ENCODE results near the gene MEIOC. TPM values are rescaled to one million over a fixed set of nuclear protein-coding genes. Genes with fewer than 3 reads are reported as not detected.
"Not testable (repeated sequence)": the region's sequence is repeated elsewhere in the genome, so short reads cannot be mapped to it uniquely, and the experiment has no call there.

Gene MEIOC
- polyA plus RNA-seq (ENCODE audit: insufficient read length) = 1.9 TPM

DNA sequence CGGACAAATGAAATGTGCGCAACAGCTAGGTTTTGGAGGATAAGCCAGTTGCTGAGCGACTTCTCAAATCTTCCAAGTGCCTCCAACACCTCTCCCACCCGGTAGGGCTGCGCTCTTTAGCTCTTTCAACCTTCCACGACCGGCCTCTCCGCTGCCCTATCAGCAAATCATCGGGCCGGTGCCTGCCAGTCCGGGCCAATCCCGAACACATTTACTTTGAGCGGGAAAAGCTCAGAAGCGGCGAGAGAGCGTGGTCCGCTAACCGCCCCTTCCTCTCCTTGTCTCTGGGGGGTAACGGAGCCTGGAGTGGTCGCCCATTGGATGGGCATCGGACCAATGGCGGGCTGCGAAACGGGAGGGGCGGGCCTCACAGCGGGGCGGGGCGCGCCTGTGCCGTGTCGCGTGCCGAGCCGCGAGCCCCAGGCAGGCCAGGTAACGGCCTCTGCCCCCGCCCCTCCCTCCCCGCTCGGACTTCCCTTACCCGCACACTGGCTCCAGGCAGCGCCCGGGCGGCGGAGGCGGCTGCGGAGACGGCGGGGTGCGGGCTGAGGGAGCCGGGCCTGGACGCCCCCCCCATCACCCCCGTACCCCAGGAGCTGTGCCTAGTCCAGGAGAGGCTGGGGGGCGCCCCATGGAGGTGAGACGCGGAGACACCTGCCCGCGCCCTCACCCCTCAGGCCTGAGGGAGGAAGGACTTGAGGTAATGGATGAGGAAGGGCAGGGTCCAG, at the start of gene MEIOC:
MEIOC (plus strand) TSS at position 486 of the 728 bp plus-strand sequence; CDS start at position 632, 146 bp downstream.
- DNase-seq (ENCODE audit: low read depth) = no peak

DNA sequence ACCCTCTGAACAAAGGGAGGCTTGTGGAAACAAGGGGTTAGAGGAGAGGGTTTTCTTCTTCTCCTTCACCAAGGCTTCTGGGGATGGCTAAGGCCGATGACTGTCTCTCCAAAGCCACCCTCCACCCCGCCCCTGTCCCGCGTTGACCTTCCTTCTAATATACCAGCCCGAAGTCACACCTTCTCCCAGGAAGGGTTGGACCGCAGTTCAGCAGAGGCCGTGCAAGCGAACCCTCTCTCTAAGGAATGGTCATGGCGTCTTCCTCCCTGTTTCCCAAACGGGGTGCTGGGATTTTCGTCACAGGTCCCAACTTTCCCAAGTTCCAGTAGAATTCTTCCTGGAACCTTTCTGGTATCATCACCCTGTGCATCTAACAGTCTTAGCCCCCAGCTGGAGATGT, 49.6 kb upstream of the MEIOC start:
- DNase-seq (ENCODE audit: low read depth) = no peak

- no peak for DNase-seq (ENCODE audit: low read depth)
These were observed 48.2 kb upstream of the MEIOC start for GRCh38 chr17:44607836-44608690.

GRCh38 chr17:44608727-44609435, 47.4 kb upstream of the MEIOC start:
- no peak for DNase-seq (ENCODE audit: low read depth)

- DNase-seq (ENCODE audit: low read depth) = no peak
These were observed 45.9 kb upstream of the MEIOC start for GRCh38 chr17:44610331-44610730.

GRCh38 chr17:44610871-44611270, 45.4 kb upstream of the MEIOC start:
- no peak for DNase-seq (ENCODE audit: low read depth)

GRCh38 chr17:44614862-44615261, 41.4 kb upstream of the MEIOC start:
- DNase-seq (ENCODE audit: low read depth) = no peak

DNA sequence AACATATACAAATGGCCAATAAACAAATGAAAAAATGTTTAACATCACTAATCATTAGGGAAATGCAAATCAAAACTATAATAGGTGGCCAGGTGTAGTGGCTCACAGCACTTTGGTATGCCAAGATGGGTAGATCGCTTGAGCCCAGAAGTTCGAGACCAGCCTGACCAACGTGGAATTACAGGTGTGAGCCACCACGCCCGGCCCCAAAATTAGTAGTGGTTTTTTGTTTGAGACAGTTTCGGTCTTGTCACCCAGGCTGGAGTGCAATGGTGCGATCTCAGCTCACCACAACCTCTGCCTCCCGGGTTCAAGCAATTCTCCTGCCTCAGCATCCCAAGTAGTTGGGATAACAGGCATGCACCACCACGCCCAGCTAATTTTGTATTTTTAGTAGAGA, 37.6 kb upstream of the MEIOC start:
- not testable (repeated sequence) for DNase-seq (ENCODE audit: low read depth)

DNA sequence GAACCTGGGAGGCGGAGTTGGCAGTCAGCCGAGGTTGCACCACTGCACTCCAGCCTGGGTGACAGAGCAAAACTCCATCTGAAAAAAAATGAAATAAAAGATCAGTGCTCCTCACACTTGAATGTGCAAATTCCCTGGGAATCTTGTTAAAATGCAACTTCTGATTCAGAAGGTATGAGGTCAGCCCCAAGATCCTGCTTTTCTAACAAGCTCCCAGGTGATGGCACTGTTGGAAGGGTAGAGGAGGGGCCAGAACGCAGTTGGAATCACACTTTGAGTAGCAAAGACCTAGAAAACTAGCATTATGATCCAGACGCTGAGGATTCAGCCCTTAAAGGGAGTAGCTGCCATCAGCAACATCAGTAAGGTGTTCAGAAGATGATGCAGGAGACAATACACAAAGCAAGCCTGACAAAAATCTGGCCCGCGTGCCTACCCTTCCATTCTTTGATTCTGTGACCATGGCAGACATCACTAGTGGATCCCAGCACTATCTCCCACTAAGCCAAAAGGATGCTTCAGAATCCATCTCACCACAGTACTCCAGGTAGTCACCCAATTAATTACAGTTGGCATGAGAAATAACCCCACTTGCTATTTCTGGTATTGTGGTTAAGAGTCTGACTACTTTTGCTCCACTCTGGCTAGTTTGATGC, 33.1 kb upstream of the MEIOC start:
- DNase-seq (ENCODE audit: low read depth) = no peak

- no peak for DNase-seq (ENCODE audit: low read depth)
These were observed 28.6 kb upstream of the MEIOC start for GRCh38 chr17:44627513-44628242.

GRCh38 chr17:44628243-44629188, 27.8 kb upstream of the MEIOC start:
- DNase-seq (ENCODE audit: low read depth) = no peak

- no peak for DNase-seq (ENCODE audit: low read depth)
These were observed 27.0 kb upstream of the MEIOC start for GRCh38 chr17:44629314-44629713.

- no peak for DNase-seq (ENCODE audit: low read depth)
These were observed 25.6 kb upstream of the MEIOC start for GRCh38 chr17:44630703-44631102.

DNA sequence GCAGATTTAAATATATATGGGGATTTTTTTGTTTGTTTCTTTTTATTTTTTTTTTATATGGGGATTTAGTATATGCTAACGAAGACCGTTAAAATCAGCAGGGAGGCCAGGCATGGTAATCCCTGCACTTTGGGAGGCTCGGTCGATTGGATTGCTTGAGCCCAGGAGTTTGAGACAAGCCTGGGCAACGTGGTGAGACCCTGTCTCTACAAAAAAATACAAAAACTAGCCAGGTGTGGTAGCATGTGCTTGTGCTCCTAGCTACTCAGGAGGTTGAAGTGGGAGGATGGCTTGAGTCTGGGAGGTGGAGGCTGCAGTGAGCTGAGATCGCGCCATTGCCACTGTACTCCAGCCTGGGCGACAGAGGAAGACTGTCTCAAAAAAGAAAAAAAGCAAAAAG, 22.3 kb upstream of the MEIOC start:
- no peak for DNase-seq (ENCODE audit: low read depth)

DNA sequence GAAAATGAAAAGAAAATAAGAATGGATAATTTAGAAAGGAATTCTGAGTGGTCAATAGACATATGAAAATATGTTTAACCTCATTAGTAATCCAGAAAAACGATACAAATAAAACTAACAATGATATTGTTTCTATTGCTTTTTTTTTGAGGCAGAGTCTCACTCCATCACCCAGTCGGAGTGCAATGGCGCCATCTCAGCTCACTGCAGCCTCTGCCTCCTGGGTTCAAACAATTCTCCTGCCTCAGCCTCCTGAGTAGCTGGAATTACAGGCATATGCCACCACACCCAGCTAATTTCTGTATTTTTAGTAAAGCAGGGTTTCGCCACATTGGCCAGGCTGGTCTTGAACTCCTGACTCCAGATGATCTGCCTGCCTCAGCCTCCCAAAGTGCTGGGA, 21.9 kb upstream of the MEIOC start:
- not testable (repeated sequence) for DNase-seq (ENCODE audit: low read depth)

DNA sequence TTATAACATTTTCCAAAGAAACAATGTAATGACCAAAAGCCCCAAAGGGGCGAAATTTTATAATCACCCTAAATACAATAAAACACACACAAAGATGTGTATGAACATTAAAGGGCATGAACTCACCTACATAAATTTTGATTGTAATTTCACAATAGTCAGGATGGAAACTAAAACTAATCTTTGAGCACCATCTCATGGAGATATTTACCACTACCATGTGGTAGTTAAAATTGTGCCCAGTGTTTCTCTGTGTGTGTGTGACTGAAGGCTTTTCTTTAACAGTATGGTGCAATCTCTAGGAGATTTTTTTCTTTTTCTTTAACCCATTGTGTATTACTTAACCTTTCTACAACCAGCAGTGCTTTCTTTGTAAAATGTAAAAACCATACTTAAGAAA, 19.7 kb upstream of the MEIOC start:
- peak; percentile 25 for DNase-seq (ENCODE audit: low read depth)

DNA sequence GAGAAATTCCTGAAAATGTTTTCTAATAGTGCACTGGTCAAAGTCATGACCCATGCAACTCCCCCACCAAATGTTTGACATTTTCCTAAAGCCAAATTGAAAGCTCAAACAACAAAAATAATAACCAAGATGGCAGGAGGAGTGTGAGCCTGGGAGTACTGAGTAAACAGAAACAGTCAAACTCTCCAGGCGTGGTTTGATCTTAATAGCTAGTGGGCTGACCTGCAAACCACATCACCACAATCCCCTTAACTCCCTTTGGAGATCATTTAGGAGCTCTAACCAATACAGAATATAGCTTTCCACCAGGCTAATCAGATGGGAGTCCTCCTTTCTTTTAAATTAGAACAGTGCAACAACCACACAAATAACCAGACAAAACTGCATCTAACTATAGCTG, 19.2 kb upstream of the MEIOC start:
- DNase-seq (ENCODE audit: low read depth) = no peak

GRCh38 chr17:44642834-44643233, 13.4 kb upstream of the MEIOC start:
- DNase-seq (ENCODE audit: low read depth) = peak; percentile 95

DNA sequence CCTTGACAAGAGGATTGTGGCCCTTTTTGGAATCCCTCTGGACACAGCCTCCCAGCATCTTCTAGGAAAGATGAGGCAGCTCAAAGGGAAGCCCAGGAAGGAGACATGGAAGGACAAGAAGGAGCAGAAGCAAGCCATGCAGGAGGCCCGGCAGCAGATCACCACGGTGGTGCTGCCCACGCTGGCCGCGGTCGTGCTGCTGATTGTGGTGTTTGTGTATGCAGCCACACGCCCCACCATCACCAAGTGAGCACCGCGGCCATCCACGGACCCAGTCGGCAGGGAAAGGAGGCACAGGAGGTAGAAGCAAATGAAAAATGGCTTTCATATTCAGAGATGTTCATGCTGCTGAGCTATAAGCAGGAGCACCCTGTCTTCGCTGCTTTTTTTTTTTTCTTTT, 10.9 kb upstream of the MEIOC start:
- no peak for DNase-seq (ENCODE audit: low read depth)

GRCh38 chr17:44646280-44646679, 10.0 kb upstream of the MEIOC start:
- DNase-seq (ENCODE audit: low read depth) = no peak

Data from forelimb muscle (tissue), 1 donor.